SK-N-SH treated with all-trans-retinoic acid at 6 μM for 48 hours (cell line): ENCODE data around the gene KIF1C.
A peak's percentile ranks its signal among the peaks of the same experiment; 100 is the strongest.

Experiments used
- ATAC-seq: fragments of 200-7000 bp; cut with Tn5 transposase; 3 replicates; pipeline ENCODE4 v1.9.1; 2020; ENCODE audit warnings: mild to moderate bottlenecking, moderate library complexity
- ARNTL ChIP-seq: fragments of 450-650 bp; formaldehyde crosslinking; IDR thresholded peaks from 2 replicates; pipeline ENCODE4 v1.5.0; 2020; ENCODE audit warnings: low read depth, mild to moderate bottlenecking, moderate library complexity, borderline replicate concordance
- BACH2 ChIP-seq: fragments of 250-450 bp; sonication (Bioruptor Pico); IDR thresholded peaks from 2 replicates; pipeline ENCODE4 v1.9.0; 2021; ENCODE audit warnings: mild to moderate bottlenecking, borderline replicate concordance
- CSDC2 ChIP-seq: fragments of 250-450 bp; sonication (Bioruptor Pico); IDR thresholded peaks from 2 replicates; pipeline ENCODE4 v1.5.0; 2020; ENCODE audit warnings: mild to moderate bottlenecking, moderate library complexity
- ESRRG ChIP-seq: fragments of 250-450 bp; sonication (Bioruptor Pico); IDR thresholded peaks from 2 replicates; pipeline ENCODE4 v1.6.1; 2021; ENCODE audit warnings: mild to moderate bottlenecking
- GLIS3 ChIP-seq: fragments of 250-450 bp; sonication (Bioruptor Pico); IDR thresholded peaks from 2 replicates; pipeline ENCODE4 v1.5.0; 2020; ENCODE audit warnings: mild to moderate bottlenecking, moderate library complexity
- OSR1 ChIP-seq: fragments of 250-450 bp; sonication (Bioruptor Pico); IDR thresholded peaks from 2 replicates; pipeline ENCODE4 v1.8.0; 2022; ENCODE audit warnings: moderate library complexity, mild to moderate bottlenecking, inconsistent platforms
- PPARA ChIP-seq: fragments of 250-450 bp; sonication (Bioruptor Pico); IDR thresholded peaks from 2 replicates; pipeline ENCODE4 v1.5.0; 2020; ENCODE audit warnings: mild to moderate bottlenecking, borderline replicate concordance
- RARB ChIP-seq: fragments of 250-450 bp; sonication (Bioruptor Pico); IDR thresholded peaks from 2 replicates; pipeline ENCODE4 v1.8.0; 2021; ENCODE audit warnings: mild to moderate bottlenecking, moderate library complexity
- SNAI2 ChIP-seq: fragments of 250-450 bp; sonication (Bioruptor Pico); IDR thresholded peaks from 2 replicates; pipeline ENCODE4 v1.5.0; 2020; ENCODE audit warnings: mild to moderate bottlenecking, moderate library complexity
- TCF4 ChIP-seq: fragments of 250-450 bp; sonication (Bioruptor Pico); IDR thresholded peaks from 2 replicates; pipeline ENCODE4 v1.8.0; 2021; ENCODE audit warnings: mild to moderate bottlenecking, moderate library complexity, borderline replicate concordance
- TOX ChIP-seq: fragments of 250-450 bp; sonication (Bioruptor Pico); IDR thresholded peaks from 2 replicates; pipeline ENCODE4 v1.8.0; 2021; ENCODE audit warnings: mild to moderate bottlenecking, moderate library complexity, borderline replicate concordance
- ZC3H10 ChIP-seq: fragments of 250-450 bp; sonication (Bioruptor Pico); IDR thresholded peaks from 2 replicates; pipeline ENCODE4 v1.5.1; 2021; ENCODE audit warnings: mild to moderate bottlenecking, moderate library complexity
- ZFP3 ChIP-seq: fragments of 250-450 bp; sonication (Bioruptor Pico); IDR thresholded peaks from 2 replicates; pipeline ENCODE4 v1.5.0; 2020; ENCODE audit warnings: mild to moderate bottlenecking, moderate library complexity
- ZFP30 ChIP-seq: fragments of 450-650 bp; formaldehyde crosslinking; IDR thresholded peaks from 2 replicates; pipeline ENCODE4 v1.5.0; 2022; ENCODE audit warnings: mild to moderate bottlenecking, moderate library complexity
- ZNF70 ChIP-seq: fragments of 450-650 bp; formaldehyde crosslinking; IDR thresholded peaks from 2 replicates; pipeline ENCODE4 v1.5.0; 2020; ENCODE audit warnings: mild to moderate bottlenecking, moderate library complexity
- ZNF8 ChIP-seq: fragments of 450-650 bp; formaldehyde crosslinking; IDR thresholded peaks from 2 replicates; pipeline ENCODE4 v1.5.0; 2020; ENCODE audit warnings: mild to moderate bottlenecking, moderate library complexity
- TF ChIP-seq, protein P1 (sequence below): fragments of 250-450 bp; sonication (Bioruptor Pico); IDR thresholded peaks from 2 replicates; pipeline ENCODE4 v1.8.0; 2021; ENCODE audit warnings: low read depth, mild to moderate bottlenecking, moderate library complexity, borderline replicate concordance
- TF ChIP-seq, protein P2 (sequence below): fragments of 250-450 bp; sonication (Bioruptor Pico); IDR thresholded peaks from 2 replicates; pipeline ENCODE4 v1.8.0; 2020; ENCODE audit warnings: mild to moderate bottlenecking, moderate library complexity, borderline replicate concordance
- TF ChIP-seq, protein P3 (sequence below): fragments of 250-450 bp; sonication (Bioruptor Pico); IDR thresholded peaks from 2 replicates; pipeline ENCODE4 v1.5.1; 2020; ENCODE audit warnings: low read depth, mild to moderate bottlenecking, moderate library complexity
- TF ChIP-seq, protein P4 (sequence below): fragments of 250-450 bp; sonication (Bioruptor Pico); IDR thresholded peaks from 2 replicates; pipeline ENCODE4 v1.5.0; 2020; ENCODE audit warnings: mild to moderate bottlenecking, moderate library complexity
- TF ChIP-seq, protein P5 (sequence below): fragments of 250-450 bp; sonication (Bioruptor Pico); IDR thresholded peaks from 2 replicates; pipeline ENCODE4 v1.5.1; 2021; ENCODE audit warnings: mild to moderate bottlenecking, moderate library complexity

The KIF1C gene

DNA sequence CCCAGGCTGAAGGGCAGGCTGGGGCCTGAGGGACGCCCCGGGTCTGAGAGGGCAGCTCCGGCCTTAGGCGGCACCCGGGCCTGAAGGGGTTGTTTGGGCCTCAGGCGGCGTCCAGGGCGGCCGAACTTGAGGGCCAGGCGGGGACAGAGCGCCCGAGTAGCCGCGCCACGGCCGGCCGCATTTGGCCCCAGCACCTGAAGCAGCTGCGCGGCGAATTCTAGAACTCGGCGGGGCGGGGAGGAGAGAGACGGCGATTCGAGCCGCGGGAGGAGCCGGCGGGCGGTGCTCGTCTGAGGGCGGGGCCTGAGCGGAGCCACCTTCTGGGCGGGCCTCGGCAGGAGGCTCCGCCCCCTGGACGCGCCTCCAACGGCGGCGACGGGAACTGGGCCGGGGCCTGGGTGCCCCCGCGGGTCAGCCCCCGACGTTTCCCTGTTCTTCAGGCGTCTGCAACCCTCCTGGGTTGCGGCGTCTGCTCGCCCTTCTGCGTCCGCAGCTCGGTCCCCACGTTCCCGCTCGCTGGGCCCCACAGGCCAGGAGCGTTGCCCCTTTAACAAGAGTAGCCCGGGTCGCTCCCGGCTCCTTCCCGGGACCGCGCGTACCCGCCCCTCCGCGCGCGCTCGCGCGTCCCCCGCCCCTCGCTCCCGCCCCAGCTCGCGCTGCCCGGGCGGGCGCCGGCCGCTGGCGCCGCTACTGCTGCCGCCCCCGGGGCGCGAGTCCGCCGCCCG, at the start of gene KIF1C, which contains the start of gene INCA1:
Gene KIF1C (plus strand): TSS at position 649 of the 725 bp plus-strand sequence. CDS start 2,297 bp downstream, outside the sequence.
Gene INCA1 (minus strand): TSS at position 221 of the 725 bp plus-strand sequence. CDS start 3,085 bp downstream, outside the sequence.
- TF ChIP-seq, protein P1, sequence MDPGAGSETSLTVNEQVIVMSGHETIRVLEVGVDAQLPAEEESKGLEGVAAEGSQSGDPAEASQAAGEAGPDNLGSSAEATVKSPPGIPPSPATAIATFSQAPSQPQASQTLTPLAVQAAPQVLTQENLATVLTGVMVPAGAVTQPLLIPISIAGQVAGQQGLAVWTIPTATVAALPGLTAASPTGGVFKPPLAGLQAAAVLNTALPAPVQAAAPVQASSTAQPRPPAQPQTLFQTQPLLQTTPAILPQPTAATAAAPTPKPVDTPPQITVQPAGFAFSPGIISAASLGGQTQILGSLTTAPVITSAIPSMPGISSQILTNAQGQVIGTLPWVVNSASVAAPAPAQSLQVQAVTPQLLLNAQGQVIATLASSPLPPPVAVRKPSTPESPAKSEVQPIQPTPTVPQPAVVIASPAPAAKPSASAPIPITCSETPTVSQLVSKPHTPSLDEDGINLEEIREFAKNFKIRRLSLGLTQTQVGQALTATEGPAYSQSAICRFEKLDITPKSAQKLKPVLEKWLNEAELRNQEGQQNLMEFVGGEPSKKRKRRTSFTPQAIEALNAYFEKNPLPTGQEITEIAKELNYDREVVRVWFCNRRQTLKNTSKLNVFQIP (CRISPR knock-in tag), result no peak
- no peak for TF ChIP-seq GLIS3
- no peak for TF ChIP-seq BACH2 (CRISPR knock-in tag)
- no peak for TF ChIP-seq ZFP3 (CRISPR knock-in tag)
- TF ChIP-seq ZNF8 (CRISPR knock-in tag), result no peak
- no peak for TF ChIP-seq ESRRG
- no peak for TF ChIP-seq TCF4
- no peak for TF ChIP-seq PPARA (CRISPR knock-in tag)
- no peak for TF ChIP-seq ZC3H10 (CRISPR knock-in tag)
- TF ChIP-seq CSDC2 (CRISPR knock-in tag), result no peak
- TF ChIP-seq RARB (CRISPR knock-in tag), result no peak
- TF ChIP-seq, protein P2, sequence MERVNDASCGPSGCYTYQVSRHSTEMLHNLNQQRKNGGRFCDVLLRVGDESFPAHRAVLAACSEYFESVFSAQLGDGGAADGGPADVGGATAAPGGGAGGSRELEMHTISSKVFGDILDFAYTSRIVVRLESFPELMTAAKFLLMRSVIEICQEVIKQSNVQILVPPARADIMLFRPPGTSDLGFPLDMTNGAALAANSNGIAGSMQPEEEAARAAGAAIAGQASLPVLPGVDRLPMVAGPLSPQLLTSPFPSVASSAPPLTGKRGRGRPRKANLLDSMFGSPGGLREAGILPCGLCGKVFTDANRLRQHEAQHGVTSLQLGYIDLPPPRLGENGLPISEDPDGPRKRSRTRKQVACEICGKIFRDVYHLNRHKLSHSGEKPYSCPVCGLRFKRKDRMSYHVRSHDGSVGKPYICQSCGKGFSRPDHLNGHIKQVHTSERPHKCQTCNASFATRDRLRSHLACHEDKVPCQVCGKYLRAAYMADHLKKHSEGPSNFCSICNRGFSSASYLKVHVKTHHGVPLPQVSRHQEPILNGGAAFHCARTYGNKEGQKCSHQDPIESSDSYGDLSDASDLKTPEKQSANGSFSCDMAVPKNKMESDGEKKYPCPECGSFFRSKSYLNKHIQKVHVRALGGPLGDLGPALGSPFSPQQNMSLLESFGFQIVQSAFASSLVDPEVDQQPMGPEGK (CRISPR knock-in tag), result no peak
- TF ChIP-seq ARNTL, result no peak
- TF ChIP-seq OSR1, result no peak
- TF ChIP-seq TOX, result no peak
- TF ChIP-seq SNAI2 (CRISPR knock-in tag), result no peak
- TF ChIP-seq, protein P3, sequence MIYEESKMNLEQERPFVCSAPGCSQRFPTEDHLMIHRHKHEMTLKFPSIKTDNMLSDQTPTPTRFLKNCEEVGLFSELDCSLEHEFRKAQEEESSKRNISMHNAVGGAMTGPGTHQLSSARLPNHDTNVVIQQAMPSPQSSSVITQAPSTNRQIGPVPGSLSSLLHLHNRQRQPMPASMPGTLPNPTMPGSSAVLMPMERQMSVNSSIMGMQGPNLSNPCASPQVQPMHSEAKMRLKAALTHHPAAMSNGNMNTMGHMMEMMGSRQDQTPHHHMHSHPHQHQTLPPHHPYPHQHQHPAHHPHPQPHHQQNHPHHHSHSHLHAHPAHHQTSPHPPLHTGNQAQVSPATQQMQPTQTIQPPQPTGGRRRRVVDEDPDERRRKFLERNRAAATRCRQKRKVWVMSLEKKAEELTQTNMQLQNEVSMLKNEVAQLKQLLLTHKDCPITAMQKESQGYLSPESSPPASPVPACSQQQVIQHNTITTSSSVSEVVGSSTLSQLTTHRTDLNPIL (CRISPR knock-in tag), result no peak
- TF ChIP-seq, all 23 proteins: peak for 0

DNA sequence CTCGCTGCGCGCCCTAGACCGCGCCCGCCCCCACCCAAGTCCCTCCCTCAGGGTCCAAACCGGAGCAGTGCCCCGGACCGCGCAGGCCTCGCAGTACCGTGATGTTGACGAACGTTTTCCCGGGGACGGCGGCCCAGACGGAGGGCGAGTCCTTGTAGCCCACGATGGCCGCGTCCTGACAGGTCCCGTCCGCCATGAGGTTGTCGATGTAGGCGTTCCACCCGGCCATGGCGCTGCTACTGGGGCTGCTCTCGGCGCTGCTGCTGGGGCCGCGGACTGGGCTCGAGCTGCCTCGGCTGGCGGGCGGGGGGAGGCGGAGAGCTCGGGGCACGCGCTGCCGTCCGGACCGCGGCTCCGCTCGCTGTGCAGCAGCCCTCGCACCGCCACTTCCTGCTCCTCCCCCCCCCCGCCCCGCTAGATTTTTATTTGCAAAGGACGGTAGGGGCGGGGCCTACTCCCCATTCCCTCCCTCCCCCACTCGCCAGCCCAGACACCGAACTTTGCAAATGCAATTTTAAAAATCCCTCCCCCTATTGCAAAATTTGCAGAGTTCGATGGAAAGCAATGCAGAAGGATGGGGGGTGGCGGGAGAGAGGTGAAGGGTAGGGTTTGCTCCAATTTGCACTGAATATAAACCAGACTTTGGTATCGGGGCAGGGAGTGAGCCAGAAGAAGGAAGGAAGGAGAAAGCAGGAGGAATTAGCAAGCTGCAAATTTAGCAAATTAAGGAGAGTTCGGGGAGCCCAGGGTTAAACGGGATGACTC, 49.4 kb upstream of the KIF1C start, which contains the start of gene PFN1:
Gene PFN1 (minus strand): TSS at position 365 of the 765 bp plus-strand sequence. CDS start 136 bp downstream, at position 229.
- peak; percentile 48 for ATAC-seq
- TF ChIP-seq ZNF70 (CRISPR knock-in tag), result no peak
- TF ChIP-seq, protein P2 (CRISPR knock-in tag), result peak; percentile 16; the same call in 1 of the 2 replicates

More for the DNA sequence above, at the start of gene KIF1C, which contains the start of gene INCA1:
- ATAC-seq, result peak; percentile 95

DNA sequence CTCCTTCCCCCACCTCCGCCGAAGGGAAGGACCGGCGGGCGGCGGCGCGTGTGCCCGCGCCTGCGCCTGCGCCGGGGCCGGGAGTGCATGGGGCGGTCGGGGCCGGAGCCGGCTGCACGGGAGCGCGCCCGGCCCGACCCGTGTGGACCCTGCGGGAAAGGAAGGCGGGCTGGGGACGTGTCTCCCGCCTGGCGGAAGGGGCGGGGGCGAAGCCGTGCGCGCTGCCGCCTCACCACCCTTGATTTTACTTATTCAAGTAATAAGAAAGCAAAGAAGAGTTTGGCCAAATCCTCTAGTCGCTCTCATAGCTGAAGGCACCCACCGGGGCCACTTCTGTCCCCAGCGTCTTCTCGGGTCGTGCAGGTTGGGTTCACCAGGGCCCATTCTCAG, 48.8 kb upstream of the KIF1C start:
- peak; percentile 67 for ATAC-seq
- TF ChIP-seq, protein P1 (CRISPR knock-in tag), result no peak
- TF ChIP-seq OSR1 (no peak), BACH2 (CRISPR knock-in tag) (no peak), ZNF8 (CRISPR knock-in tag) (no peak), ESRRG (no peak), TOX (no peak), ZFP30 (CRISPR knock-in tag) (no peak)
- TF ChIP-seq, protein P4, sequence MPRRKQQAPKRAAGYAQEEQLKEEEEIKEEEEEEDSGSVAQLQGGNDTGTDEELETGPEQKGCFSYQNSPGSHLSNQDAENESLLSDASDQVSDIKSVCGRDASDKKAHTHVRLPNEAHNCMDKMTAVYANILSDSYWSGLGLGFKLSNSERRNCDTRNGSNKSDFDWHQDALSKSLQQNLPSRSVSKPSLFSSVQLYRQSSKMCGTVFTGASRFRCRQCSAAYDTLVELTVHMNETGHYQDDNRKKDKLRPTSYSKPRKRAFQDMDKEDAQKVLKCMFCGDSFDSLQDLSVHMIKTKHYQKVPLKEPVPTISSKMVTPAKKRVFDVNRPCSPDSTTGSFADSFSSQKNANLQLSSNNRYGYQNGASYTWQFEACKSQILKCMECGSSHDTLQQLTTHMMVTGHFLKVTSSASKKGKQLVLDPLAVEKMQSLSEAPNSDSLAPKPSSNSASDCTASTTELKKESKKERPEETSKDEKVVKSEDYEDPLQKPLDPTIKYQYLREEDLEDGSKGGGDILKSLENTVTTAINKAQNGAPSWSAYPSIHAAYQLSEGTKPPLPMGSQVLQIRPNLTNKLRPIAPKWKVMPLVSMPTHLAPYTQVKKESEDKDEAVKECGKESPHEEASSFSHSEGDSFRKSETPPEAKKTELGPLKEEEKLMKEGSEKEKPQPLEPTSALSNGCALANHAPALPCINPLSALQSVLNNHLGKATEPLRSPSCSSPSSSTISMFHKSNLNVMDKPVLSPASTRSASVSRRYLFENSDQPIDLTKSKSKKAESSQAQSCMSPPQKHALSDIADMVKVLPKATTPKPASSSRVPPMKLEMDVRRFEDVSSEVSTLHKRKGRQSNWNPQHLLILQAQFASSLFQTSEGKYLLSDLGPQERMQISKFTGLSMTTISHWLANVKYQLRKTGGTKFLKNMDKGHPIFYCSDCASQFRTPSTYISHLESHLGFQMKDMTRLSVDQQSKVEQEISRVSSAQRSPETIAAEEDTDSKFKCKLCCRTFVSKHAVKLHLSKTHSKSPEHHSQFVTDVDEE (CRISPR knock-in tag), result no peak
- TF ChIP-seq, protein P5, sequence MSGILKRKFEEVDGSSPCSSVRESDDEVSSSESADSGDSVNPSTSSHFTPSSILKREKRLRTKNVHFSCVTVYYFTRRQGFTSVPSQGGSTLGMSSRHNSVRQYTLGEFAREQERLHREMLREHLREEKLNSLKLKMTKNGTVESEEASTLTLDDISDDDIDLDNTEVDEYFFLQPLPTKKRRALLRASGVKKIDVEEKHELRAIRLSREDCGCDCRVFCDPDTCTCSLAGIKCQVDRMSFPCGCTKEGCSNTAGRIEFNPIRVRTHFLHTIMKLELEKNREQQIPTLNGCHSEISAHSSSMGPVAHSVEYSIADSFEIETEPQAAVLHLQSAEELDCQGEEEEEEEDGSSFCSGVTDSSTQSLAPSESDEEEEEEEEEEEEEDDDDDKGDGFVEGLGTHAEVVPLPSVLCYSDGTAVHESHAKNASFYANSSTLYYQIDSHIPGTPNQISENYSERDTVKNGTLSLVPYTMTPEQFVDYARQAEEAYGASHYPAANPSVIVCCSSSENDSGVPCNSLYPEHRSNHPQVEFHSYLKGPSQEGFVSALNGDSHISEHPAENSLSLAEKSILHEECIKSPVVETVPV (CRISPR knock-in tag), result no peak
- TF ChIP-seq, protein P2 (CRISPR knock-in tag), result no peak
